PFSK-1 (cell line): ENCODE results near the gene PRSS50.

Experiments
- POLR2AphosphoS5 ChIP-seq: IDR thresholded peaks from 2 replicates; pipeline ENCODE4 v1.6.1; 2012; ENCODE audit warnings: low read depth, mild to moderate bottlenecking, control low read depth, low read length, moderate library complexity
- SIN3A ChIP-seq: IDR thresholded peaks from 2 replicates; pipeline ENCODE4 v1.6.1; 2012; ENCODE audit warnings: mild to moderate bottlenecking, low read length, moderate library complexity, borderline replicate concordance; ENCODE audit not compliant: insufficient read depth
- TF ChIP-seq, protein P1 (sequence below), 2 experiments: IDR thresholded peaks; 2 replicates each; pipeline versions ENCODE4 v1.6.1 to v1.8.0; 2011 to 2012; ENCODE audit warnings: low read depth in 2 of 2, low read length in 2 of 2, control low read depth in 1 of 2, inconsistent platforms in 1 of 2, mild to moderate bottlenecking in 1 of 2, moderate library complexity in 1 of 2; ENCODE audit not compliant: insufficient read depth in 1 of 2

DNA sequence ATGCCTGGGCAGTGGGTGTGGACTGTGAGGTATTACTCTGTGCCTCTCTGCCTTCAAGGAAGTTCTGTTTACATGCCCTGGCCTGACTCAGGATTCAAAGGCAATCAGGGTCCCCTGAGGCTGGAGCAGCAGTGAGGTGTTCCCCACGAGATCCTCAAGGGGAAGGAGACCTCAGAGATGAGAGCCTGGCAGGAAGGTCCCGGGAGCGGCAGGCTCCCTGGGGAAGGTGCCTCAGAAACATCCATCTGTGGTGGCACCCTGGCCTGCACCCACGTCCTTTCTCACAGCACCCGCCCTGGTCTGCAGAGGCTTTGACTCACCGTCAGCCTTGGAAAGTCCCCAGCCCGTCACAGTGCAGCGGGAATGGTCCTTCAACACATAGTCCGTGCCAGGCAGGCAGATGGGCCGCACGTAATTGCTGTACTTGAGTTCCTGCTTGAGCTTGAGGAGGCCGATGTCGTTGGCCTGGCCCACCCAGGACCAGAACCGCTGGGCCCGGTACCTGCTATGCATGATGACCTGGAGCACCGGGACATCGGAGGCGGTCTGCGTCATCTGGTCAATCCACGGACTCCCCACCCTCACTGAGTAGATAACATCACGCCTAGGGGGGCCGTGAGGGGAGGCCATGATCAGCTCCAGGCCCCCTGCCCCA lies 3.6 kb downstream of the PRSS50 start:
- no peak for TF ChIP-seq SIN3A
- no peak for TF ChIP-seq POLR2AphosphoS5
- TF ChIP-seq, protein P1, sequence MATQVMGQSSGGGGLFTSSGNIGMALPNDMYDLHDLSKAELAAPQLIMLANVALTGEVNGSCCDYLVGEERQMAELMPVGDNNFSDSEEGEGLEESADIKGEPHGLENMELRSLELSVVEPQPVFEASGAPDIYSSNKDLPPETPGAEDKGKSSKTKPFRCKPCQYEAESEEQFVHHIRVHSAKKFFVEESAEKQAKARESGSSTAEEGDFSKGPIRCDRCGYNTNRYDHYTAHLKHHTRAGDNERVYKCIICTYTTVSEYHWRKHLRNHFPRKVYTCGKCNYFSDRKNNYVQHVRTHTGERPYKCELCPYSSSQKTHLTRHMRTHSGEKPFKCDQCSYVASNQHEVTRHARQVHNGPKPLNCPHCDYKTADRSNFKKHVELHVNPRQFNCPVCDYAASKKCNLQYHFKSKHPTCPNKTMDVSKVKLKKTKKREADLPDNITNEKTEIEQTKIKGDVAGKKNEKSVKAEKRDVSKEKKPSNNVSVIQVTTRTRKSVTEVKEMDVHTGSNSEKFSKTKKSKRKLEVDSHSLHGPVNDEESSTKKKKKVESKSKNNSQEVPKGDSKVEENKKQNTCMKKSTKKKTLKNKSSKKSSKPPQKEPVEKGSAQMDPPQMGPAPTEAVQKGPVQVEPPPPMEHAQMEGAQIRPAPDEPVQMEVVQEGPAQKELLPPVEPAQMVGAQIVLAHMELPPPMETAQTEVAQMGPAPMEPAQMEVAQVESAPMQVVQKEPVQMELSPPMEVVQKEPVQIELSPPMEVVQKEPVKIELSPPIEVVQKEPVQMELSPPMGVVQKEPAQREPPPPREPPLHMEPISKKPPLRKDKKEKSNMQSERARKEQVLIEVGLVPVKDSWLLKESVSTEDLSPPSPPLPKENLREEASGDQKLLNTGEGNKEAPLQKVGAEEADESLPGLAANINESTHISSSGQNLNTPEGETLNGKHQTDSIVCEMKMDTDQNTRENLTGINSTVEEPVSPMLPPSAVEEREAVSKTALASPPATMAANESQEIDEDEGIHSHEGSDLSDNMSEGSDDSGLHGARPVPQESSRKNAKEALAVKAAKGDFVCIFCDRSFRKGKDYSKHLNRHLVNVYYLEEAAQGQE (IDR thresholded peaks at IDR 0.05; ENCODE audit: insufficient read depth in 1 of 2, low read depth in 2 of 2, low read length in 2 of 2) = no peak
